ENCODE results near the gene NME9. TPM values are rescaled to one million over a fixed set of nuclear protein-coding genes. Genes with fewer than 3 reads are reported as not detected.

NME9 gene
- total RNA-seq, 1 experiment from 2014 or later, result not detected

DNA sequence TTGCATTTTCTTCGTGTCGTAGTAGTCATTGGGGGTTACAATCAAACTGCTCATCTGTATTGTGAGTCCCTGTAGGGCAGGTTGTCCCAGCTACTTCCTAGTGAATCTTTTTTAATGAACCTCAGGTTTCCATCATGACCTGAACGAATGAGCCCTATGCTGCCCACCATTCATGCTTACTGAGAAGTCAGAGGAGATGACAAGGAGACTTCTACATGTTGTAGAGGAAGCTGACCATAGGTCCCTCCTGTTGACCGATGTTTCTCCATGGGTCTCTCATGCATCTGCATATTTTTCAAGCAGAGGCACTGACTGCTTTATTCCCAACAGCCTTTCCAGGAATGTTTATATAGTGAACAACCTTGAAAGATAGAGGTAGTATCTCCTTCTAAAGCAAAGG is 5.0 kb upstream of the NME9 start:
- Histone ChIP-seq H3T11ph (ENCODE audit: low read length) (no peak overlapping the region), H4K8ac (replicated peaks; ENCODE audit: insufficient read length, low read depth, low read length) (no peak overlapping the region), H2BK120ac (ENCODE audit: low read depth, low read length, poor library complexity, severe bottlenecking) (no peak overlapping the region), H3K79me1 (ENCODE audit: insufficient read depth, low read depth, low read length, poor library complexity, severe bottlenecking) (no peaks in the 10 kb centered on the region), H4K91ac (ENCODE audit: insufficient read length, low read depth, low read length) (no peak overlapping the region), H3K14ac (ENCODE audit: insufficient read depth, low read length) (no peak overlapping the region), H3K9me3 (ENCODE audit: control insufficient read depth, low read depth, low read length) (no peaks in the 10 kb centered on the region), H4K20me1 (ENCODE audit: control insufficient read depth, insufficient read depth, insufficient read length) (no peaks in the 10 kb centered on the region), H3K27ac (ENCODE audit: insufficient read length, low read depth, low read length) (no peak overlapping the region), H3K79me2 (ENCODE audit: insufficient read depth, low read length) (no peaks in the 10 kb centered on the region), H2BK12ac (ENCODE audit: insufficient read length, low read depth, low read length) (no peak overlapping the region), H3K23me2 (ENCODE audit: insufficient read length, low read depth, low read length, poor library complexity, severe bottlenecking) (peaks cover 3% of the 10 kb centered on the region), H2AK5ac (ENCODE audit: insufficient read length, low read length) (no peak overlapping the region), H3K18ac (ENCODE audit: insufficient read length, low read depth, low read length) (no peak overlapping the region), H3K27me3 (ENCODE audit: insufficient read depth, low read length) (no peaks in the 10 kb centered on the region), H2BK20ac (ENCODE audit: low read depth, low read length, poor library complexity, severe bottlenecking) (no peak overlapping the region), H2BK15ac (ENCODE audit: low read depth, low read length) (no peak overlapping the region), H3K4me2 (ENCODE audit: insufficient read depth, insufficient read length, low read length) (no peak overlapping the region), H3K56ac (ENCODE audit: insufficient read length, low read depth, low read length) (no peak overlapping the region), H2AFZ (ENCODE audit: low read length) (no peak overlapping the region), H3K4me1 (ENCODE audit: insufficient read depth, low read length) (peaks cover 13% of the 10 kb centered on the region; the same call in 1 of the 2 replicates), H3K23ac (ENCODE audit: insufficient read length, low read depth, low read length) (no peak overlapping the region), H2BK5ac (ENCODE audit: insufficient read length, low read length) (no peak overlapping the region), H3K4ac (ENCODE audit: low read depth, low read length) (no peak overlapping the region), H4K5ac (ENCODE audit: insufficient read length, low read depth, low read length) (no peak overlapping the region), H3K9ac (ENCODE audit: extremely low read depth, insufficient read length, low read length) (no peak overlapping the region)
- Mint-ChIP-seq H3K4me3 (no peak overlapping the region), H3K27me3 (ENCODE audit: low read depth) (peaks cover 2% of the 10 kb centered on the region), H3K9me3 (no peaks in the 10 kb centered on the region), H3K4me1 (peaks cover 32 to 38% of the 10 kb centered on the region in 2 experiments), H3K27ac (no peak overlapping the region), H3K36me3 (ENCODE audit: insufficient read depth in 1 of 3, low read depth in 3 of 3) (no peaks in the 10 kb centered on the region)
- no peak for DNase-seq
- WGBS (ENCODE audit: extremely low coverage, insufficient read length, low lambda C conversion rate), result no CpG with 5 or more reads among the region's 4 CpGs
- TF ChIP-seq, protein P1, sequence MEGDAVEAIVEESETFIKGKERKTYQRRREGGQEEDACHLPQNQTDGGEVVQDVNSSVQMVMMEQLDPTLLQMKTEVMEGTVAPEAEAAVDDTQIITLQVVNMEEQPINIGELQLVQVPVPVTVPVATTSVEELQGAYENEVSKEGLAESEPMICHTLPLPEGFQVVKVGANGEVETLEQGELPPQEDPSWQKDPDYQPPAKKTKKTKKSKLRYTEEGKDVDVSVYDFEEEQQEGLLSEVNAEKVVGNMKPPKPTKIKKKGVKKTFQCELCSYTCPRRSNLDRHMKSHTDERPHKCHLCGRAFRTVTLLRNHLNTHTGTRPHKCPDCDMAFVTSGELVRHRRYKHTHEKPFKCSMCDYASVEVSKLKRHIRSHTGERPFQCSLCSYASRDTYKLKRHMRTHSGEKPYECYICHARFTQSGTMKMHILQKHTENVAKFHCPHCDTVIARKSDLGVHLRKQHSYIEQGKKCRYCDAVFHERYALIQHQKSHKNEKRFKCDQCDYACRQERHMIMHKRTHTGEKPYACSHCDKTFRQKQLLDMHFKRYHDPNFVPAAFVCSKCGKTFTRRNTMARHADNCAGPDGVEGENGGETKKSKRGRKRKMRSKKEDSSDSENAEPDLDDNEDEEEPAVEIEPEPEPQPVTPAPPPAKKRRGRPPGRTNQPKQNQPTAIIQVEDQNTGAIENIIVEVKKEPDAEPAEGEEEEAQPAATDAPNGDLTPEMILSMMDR (conservative IDR thresholded peaks at IDR 0.05), result no peak
